HEK293 (cell line): ENCODE measurements around the gene STAC2.

Experiments used
- BCL11B ChIP-seq: fragments of 450-650 bp; formaldehyde crosslinking; IDR thresholded peaks from 2 replicates; pipeline ENCODE4 v1.5.1; 2016; ENCODE audit warnings: low read depth, missing biosample characterization, missing genetic modification characterization
- EGR2 ChIP-seq: fragments of 450-650 bp; formaldehyde crosslinking; IDR thresholded peaks from 2 replicates; pipeline ENCODE4 v1.5.1; 2016; ENCODE audit warnings: low read depth, missing biosample characterization, missing genetic modification characterization
- GFI1B ChIP-seq: fragments of 450-650 bp; formaldehyde crosslinking; IDR thresholded peaks from 2 replicates; pipeline ENCODE4 v1.5.1; 2016; ENCODE audit warnings: missing biosample characterization, missing genetic modification characterization
- HOXA7 ChIP-seq: sonication (generic); formaldehyde crosslinking; IDR thresholded peaks from 2 replicates; pipeline ENCODE4 v1.8.1; 2022; ENCODE audit warnings: missing genetic modification reagents, borderline replicate concordance
- HOXD13 ChIP-seq: sonication (generic); formaldehyde crosslinking; IDR thresholded peaks from 2 replicates; pipeline ENCODE4 v1.8.0; 2022; ENCODE audit warnings: missing genetic modification reagents, borderline replicate concordance
- KLF10 ChIP-seq: fragments of 450-650 bp; IDR thresholded peaks from 2 replicates; pipeline ENCODE4 v1.5.1; 2018; ENCODE audit warnings: missing biosample characterization, mild to moderate bottlenecking, missing genetic modification characterization
- KLF8 ChIP-seq: fragments of 450-650 bp; formaldehyde crosslinking; IDR thresholded peaks from 2 replicates; pipeline ENCODE4 v1.5.1; 2016; ENCODE audit warnings: missing biosample characterization, missing genetic modification characterization
- SP3 ChIP-seq: fragments of 450-650 bp; formaldehyde crosslinking; IDR thresholded peaks from 2 replicates; pipeline ENCODE4 v1.5.1; 2016; ENCODE audit warnings: missing biosample characterization, missing genetic modification characterization
- TCF7L2 ChIP-seq: IDR thresholded peaks from 2 replicates; pipeline ENCODE4 v1.6.1; 2011; ENCODE audit warnings: low read depth, mild to moderate bottlenecking, inconsistent platforms, low read length, moderate library complexity, borderline replicate concordance
- YY1 ChIP-seq: fragments of 450-650 bp; formaldehyde crosslinking; IDR thresholded peaks from 2 replicates; pipeline ENCODE4 v1.5.1; 2018; ENCODE audit warnings: missing biosample characterization, missing genetic modification characterization
- YY2 ChIP-seq: fragments of 450-650 bp; formaldehyde crosslinking; IDR thresholded peaks from 2 replicates; pipeline ENCODE4 v1.5.1; 2016; ENCODE audit warnings: missing biosample characterization, missing genetic modification characterization
- ZBTB17 ChIP-seq: fragments of 450-650 bp; formaldehyde crosslinking; IDR thresholded peaks from 2 replicates; pipeline ENCODE4 v1.5.1; 2016; ENCODE audit warnings: missing biosample characterization, missing genetic modification characterization
- ZBTB21 ChIP-seq: fragments of 450-650 bp; formaldehyde crosslinking; IDR thresholded peaks from 2 replicates; pipeline ENCODE4 v1.5.1; 2017; ENCODE audit warnings: missing biosample characterization, missing genetic modification characterization
- ZEB2 ChIP-seq: fragments of 450-650 bp; formaldehyde crosslinking; IDR thresholded peaks from 2 replicates; pipeline ENCODE4 v1.5.1; 2016; ENCODE audit warnings: missing biosample characterization, missing genetic modification characterization
- ZFP37 ChIP-seq: fragments of 450-650 bp; formaldehyde crosslinking; IDR thresholded peaks from 2 replicates; pipeline ENCODE4 v1.5.1; 2016; ENCODE audit warnings: missing biosample characterization, missing genetic modification characterization
- ZNF140 ChIP-seq: fragments of 450-650 bp; formaldehyde crosslinking; IDR thresholded peaks from 2 replicates; pipeline ENCODE4 v1.5.1; 2016; ENCODE audit warnings: missing biosample characterization, missing genetic modification characterization
- ZNF335 ChIP-seq: fragments of 450-650 bp; formaldehyde crosslinking; conservative IDR thresholded peaks from 2 replicates; pipeline ENCODE4 v1.5.1; 2016; ENCODE audit warnings: missing biosample characterization, missing genetic modification characterization
- ZNF561 ChIP-seq: fragments of 450-650 bp; IDR thresholded peaks from 2 replicates; pipeline ENCODE4 v1.5.1; 2018; ENCODE audit warnings: missing biosample characterization, missing genetic modification characterization, borderline replicate concordance
- ZNF596 ChIP-seq: fragments of 450-650 bp; IDR thresholded peaks from 2 replicates; pipeline ENCODE4 v1.5.0; 2018; ENCODE audit warnings: missing biosample characterization, mild to moderate bottlenecking, missing genetic modification characterization, moderate library complexity
- ZNF626 ChIP-seq: fragments of 450-650 bp; sonication (Bioruptor Pico); formaldehyde crosslinking; IDR thresholded peaks from 2 replicates; pipeline ENCODE4 v1.5.1; 2018; ENCODE audit warnings: missing biosample characterization, missing genetic modification characterization, inconsistent platforms
- ZNF629 ChIP-seq: fragments of 450-650 bp; formaldehyde crosslinking; IDR thresholded peaks from 2 replicates; pipeline ENCODE4 v1.5.1; 2017; ENCODE audit warnings: missing biosample characterization, missing genetic modification characterization
- ZSCAN30 ChIP-seq: fragments of 450-650 bp; IDR thresholded peaks from 2 replicates; pipeline ENCODE4 v1.5.1; 2018; ENCODE audit warnings: missing biosample characterization, mild to moderate bottlenecking, missing genetic modification characterization, moderate library complexity
- TF ChIP-seq, protein P1 (sequence below): fragments of 450-650 bp; formaldehyde crosslinking; IDR thresholded peaks from 2 replicates; pipeline ENCODE4 v1.5.1; 2016; ENCODE audit warnings: missing biosample characterization, missing genetic modification characterization
- TF ChIP-seq, protein P2 (sequence below): fragments of 450-650 bp; formaldehyde crosslinking; IDR thresholded peaks from 2 replicates; pipeline ENCODE4 v1.5.1; 2016; ENCODE audit warnings: missing biosample characterization, missing genetic modification characterization, borderline replicate concordance
- TF ChIP-seq, protein P3 (sequence below): fragments of 450-650 bp; formaldehyde crosslinking; conservative IDR thresholded peaks from 2 replicates; pipeline ENCODE4 v1.5.1; 2016; ENCODE audit warnings: low read depth, missing biosample characterization, missing genetic modification characterization
- TF ChIP-seq, protein P4 (sequence below): fragments of 450-650 bp; formaldehyde crosslinking; IDR thresholded peaks from 2 replicates; pipeline ENCODE4 v1.5.1; 2016; ENCODE audit warnings: missing biosample characterization, missing genetic modification characterization

STAC2 gene

DNA sequence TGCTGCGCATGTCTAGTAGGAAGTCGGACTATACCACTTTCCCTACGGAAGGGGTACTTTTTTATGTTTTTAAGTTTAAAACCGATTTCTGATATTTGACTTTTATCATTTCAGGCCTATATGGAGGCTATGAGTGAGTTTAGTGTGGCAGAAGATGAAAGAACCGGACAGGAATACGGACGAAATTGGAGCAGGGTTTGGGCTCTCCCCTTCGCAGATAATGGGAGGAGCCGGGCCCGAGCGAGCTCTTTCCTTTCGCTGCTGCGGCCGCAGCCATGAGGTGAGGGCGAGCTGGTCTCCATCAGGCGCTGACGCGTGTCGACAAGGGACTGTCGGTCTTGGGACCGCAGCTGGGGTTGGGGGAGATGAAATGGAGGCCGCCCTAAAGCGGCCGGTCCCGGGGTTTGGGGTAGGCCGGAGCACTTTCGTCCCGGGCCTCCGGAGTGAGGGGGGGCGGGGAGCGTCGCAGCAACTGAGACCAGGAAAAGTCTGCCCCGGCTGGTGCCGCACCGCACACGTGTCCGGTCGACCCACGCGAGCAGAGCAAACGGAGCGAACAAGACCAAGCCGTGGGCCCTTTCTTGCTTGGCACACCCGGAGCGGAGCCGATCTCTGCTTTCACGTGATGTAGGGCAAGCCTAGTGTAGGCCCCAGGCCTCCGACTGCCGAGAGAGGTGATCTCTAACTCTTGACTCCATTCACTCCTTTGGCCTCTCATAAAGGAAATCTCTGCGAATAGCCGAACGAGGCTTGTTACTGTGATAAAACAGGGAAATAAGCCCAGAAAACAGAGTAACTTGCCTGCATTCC, 25.5 kb downstream of the STAC2 start, which contains the start of gene RPL19 (continued):
- TF ChIP-seq, protein P1, sequence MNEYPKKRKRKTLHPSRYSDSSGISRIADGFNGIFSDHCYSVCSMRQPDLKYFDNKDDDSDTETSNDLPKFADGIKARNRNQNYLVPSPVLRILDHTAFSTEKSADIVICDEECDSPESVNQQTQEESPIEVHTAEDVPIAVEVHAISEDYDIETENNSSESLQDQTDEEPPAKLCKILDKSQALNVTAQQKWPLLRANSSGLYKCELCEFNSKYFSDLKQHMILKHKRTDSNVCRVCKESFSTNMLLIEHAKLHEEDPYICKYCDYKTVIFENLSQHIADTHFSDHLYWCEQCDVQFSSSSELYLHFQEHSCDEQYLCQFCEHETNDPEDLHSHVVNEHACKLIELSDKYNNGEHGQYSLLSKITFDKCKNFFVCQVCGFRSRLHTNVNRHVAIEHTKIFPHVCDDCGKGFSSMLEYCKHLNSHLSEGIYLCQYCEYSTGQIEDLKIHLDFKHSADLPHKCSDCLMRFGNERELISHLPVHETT (tag by site-specific recombination): peak; percentile 38
- TF ChIP-seq BCL11B: no peak
- TF ChIP-seq, protein P2, sequence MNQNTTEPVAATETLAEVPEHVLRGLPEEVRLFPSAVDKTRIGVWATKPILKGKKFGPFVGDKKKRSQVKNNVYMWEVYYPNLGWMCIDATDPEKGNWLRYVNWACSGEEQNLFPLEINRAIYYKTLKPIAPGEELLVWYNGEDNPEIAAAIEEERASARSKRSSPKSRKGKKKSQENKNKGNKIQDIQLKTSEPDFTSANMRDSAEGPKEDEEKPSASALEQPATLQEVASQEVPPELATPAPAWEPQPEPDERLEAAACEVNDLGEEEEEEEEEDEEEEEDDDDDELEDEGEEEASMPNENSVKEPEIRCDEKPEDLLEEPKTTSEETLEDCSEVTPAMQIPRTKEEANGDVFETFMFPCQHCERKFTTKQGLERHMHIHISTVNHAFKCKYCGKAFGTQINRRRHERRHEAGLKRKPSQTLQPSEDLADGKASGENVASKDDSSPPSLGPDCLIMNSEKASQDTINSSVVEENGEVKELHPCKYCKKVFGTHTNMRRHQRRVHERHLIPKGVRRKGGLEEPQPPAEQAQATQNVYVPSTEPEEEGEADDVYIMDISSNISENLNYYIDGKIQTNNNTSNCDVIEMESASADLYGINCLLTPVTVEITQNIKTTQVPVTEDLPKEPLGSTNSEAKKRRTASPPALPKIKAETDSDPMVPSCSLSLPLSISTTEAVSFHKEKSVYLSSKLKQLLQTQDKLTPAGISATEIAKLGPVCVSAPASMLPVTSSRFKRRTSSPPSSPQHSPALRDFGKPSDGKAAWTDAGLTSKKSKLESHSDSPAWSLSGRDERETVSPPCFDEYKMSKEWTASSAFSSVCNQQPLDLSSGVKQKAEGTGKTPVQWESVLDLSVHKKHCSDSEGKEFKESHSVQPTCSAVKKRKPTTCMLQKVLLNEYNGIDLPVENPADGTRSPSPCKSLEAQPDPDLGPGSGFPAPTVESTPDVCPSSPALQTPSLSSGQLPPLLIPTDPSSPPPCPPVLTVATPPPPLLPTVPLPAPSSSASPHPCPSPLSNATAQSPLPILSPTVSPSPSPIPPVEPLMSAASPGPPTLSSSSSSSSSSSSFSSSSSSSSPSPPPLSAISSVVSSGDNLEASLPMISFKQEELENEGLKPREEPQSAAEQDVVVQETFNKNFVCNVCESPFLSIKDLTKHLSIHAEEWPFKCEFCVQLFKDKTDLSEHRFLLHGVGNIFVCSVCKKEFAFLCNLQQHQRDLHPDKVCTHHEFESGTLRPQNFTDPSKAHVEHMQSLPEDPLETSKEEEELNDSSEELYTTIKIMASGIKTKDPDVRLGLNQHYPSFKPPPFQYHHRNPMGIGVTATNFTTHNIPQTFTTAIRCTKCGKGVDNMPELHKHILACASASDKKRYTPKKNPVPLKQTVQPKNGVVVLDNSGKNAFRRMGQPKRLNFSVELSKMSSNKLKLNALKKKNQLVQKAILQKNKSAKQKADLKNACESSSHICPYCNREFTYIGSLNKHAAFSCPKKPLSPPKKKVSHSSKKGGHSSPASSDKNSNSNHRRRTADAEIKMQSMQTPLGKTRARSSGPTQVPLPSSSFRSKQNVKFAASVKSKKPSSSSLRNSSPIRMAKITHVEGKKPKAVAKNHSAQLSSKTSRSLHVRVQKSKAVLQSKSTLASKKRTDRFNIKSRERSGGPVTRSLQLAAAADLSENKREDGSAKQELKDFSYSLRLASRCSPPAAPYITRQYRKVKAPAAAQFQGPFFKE: peak; percentile 65; the same call in 1 of the 2 replicates
- peak; percentile 41; the same call in 1 of the 2 replicates for TF ChIP-seq ZSCAN30 (tag by site-specific recombination)
- TF ChIP-seq TCF7L2: no peak
- peak; percentile 44 for TF ChIP-seq ZNF335
- TF ChIP-seq HOXA7: 0 out of 2 replicates have a peak, but pooled peaks have one; percentile 52
- TF ChIP-seq ZFP37 (tag by site-specific recombination): 0 out of 2 replicates have a peak, but pooled peaks have one; percentile 42
- peak; percentile 61; the same call in 1 of the 2 replicates for TF ChIP-seq ZBTB17 (tag by site-specific recombination)
- 0 out of 2 replicates have a peak, but pooled peaks have one; percentile 11 for TF ChIP-seq ZNF596 (tag by site-specific recombination)
- TF ChIP-seq, protein P3, sequence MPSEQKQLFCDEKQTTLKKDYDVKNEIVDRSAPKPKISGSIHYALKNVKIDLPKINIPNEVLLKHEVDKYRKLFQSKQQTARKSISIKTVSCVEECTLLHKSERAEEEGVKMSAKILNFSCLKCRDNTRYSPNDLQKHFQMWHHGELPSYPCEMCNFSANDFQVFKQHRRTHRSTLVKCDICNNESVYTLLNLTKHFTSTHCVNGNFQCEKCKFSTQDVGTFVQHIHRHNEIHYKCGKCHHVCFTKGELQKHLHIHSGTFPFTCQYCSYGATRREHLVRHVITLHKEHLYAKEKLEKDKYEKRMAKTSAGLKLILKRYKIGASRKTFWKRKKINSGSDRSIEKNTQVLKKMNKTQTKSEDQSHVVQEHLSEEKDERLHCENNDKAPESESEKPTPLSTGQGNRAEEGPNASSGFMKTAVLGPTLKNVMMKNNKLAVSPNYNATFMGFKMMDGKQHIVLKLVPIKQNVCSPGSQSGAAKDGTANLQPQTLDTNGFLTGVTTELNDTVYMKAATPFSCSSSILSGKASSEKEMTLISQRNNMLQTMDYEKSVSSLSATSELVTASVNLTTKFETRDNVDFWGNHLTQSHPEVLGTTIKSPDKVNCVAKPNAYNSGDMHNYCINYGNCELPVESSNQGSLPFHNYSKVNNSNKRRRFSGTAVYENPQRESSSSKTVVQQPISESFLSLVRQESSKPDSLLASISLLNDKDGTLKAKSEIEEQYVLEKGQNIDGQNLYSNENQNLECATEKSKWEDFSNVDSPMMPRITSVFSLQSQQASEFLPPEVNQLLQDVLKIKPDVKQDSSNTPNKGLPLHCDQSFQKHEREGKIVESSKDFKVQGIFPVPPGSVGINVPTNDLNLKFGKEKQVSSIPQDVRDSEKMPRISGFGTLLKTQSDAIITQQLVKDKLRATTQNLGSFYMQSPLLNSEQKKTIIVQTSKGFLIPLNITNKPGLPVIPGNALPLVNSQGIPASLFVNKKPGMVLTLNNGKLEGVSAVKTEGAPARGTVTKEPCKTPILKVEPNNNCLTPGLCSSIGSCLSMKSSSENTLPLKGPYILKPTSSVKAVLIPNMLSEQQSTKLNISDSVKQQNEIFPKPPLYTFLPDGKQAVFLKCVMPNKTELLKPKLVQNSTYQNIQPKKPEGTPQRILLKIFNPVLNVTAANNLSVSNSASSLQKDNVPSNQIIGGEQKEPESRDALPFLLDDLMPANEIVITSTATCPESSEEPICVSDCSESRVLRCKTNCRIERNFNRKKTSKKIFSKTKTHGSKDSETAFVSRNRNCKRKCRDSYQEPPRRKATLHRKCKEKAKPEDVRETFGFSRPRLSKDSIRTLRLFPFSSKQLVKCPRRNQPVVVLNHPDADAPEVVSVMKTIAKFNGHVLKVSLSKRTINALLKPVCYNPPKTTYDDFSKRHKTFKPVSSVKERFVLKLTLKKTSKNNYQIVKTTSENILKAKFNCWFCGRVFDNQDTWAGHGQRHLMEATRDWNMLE (tag by site-specific recombination): peak; percentile 67; the same call in 1 of the 2 replicates
- no peak for TF ChIP-seq GFI1B (tag by site-specific recombination)
- no peak for TF ChIP-seq ZNF140 (tag by site-specific recombination)
- no peak for TF ChIP-seq ZNF626 (tag by site-specific recombination)
- no peak for TF ChIP-seq EGR2 (tag by site-specific recombination)
- TF ChIP-seq SP3 (tag by site-specific recombination): peak; percentile 75
- peak; percentile 52; the same call in 1 of the 2 replicates for TF ChIP-seq ZNF629
- TF ChIP-seq ZEB2 (tag by site-specific recombination): peak; percentile 59
- TF ChIP-seq YY2 (tag by site-specific recombination): peak; percentile 59
- TF ChIP-seq, protein P4, sequence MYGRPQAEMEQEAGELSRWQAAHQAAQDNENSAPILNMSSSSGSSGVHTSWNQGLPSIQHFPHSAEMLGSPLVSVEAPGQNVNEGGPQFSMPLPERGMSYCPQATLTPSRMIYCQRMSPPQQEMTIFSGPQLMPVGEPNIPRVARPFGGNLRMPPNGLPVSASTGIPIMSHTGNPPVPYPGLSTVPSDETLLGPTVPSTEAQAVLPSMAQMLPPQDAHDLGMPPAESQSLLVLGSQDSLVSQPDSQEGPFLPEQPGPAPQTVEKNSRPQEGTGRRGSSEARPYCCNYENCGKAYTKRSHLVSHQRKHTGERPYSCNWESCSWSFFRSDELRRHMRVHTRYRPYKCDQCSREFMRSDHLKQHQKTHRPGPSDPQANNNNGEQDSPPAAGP (tag by site-specific recombination): peak; percentile 46
- TF ChIP-seq KLF10 (tag by site-specific recombination): 0 out of 2 replicates have a peak, but pooled peaks have one; percentile 65
- TF ChIP-seq ZNF561 (tag by site-specific recombination): 0 out of 2 replicates have a peak, but pooled peaks have one; percentile 7
- 0 out of 2 replicates have a peak, but pooled peaks have one; percentile 9 for TF ChIP-seq ZBTB21 (tag by site-specific recombination)
- no peak for TF ChIP-seq HOXD13
- peak; percentile 60; the same call in 1 of the 2 replicates for TF ChIP-seq KLF8 (tag by site-specific recombination)
- peak; percentile 57; the same call in 1 of the 2 replicates for TF ChIP-seq YY1 (tag by site-specific recombination)
